ENCODE data around the gene FBF1.
"Not testable (repeated sequence)": the region's sequence is repeated elsewhere in the genome, so short reads cannot be mapped to it uniquely, and the experiment has no call there.

Gene FBF1

DNA sequence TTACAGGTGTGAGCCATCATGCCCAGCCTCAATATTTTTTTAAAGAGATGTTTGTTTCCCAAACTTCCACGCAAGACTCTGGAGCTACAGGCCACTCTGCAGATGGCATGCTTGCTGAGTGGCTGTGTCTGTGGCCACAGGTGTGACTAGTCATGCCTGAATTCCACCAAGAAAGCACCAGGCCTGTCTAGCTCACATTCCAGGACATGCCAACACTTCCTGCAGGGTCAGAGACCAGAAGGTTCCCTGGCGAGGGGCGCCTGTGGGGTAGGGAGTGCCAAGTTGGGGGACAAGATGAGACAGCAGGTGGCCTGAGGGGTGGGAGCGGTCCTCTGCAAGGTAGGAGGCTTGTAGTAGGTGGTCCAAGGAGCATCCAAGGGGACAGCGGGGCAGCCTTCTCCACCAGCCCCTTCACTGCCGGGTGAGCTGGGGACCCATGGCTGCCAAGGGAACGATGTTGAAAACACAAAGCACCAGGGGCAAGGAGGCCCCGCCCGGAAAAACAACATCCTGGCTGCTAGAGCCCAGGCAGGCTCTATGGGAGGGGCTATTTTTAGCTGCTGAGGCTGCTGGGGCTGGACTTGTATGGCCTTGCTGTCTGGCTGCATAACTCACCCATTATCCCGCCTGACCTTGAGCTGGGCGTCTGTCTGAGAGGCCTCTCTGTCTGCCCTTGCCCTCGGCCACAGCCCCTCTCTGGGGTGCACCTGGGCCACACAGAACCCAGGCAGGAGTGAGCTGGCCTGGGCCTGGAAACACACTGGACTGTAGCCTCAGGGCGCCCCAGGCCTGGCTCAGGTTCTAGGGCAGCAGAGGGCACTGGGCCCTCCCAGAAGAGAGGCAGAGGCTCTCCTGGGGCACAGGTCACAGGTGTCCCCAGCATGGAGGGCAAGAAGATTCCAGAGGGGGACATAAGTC is 68.1 kb downstream of the FBF1 start:
- TF ChIP-seq, protein P1, sequence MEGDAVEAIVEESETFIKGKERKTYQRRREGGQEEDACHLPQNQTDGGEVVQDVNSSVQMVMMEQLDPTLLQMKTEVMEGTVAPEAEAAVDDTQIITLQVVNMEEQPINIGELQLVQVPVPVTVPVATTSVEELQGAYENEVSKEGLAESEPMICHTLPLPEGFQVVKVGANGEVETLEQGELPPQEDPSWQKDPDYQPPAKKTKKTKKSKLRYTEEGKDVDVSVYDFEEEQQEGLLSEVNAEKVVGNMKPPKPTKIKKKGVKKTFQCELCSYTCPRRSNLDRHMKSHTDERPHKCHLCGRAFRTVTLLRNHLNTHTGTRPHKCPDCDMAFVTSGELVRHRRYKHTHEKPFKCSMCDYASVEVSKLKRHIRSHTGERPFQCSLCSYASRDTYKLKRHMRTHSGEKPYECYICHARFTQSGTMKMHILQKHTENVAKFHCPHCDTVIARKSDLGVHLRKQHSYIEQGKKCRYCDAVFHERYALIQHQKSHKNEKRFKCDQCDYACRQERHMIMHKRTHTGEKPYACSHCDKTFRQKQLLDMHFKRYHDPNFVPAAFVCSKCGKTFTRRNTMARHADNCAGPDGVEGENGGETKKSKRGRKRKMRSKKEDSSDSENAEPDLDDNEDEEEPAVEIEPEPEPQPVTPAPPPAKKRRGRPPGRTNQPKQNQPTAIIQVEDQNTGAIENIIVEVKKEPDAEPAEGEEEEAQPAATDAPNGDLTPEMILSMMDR (IDR thresholded peaks at IDR 0.05; ENCODE audit: control insufficient read depth, extremely low read depth, insufficient read depth): no peak
- no peak overlapping the region for H3K4me3 ChIP-seq (ENCODE audit: low read depth, low read length)
- DNase-seq (ENCODE audit: low read depth): no peak

DNA sequence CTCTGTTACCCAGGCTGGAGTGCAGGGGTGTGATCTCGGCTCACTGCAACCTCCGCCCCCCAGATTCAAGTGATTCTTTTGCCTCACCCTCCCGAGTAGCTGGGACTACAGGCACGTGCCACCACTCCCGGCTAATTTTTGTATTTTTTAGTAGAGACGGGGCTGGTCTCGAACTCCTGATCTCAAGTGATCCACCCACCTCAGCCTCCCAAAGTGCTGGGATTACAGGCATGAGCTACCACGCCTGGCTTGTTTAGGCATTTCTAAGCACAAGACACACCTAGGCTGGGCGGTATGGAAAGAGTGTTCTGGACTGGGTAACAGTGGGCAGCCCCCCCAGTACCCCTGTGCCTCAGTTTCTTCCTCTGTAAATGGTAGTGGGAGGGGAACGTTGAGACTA is 70.6 kb downstream of the FBF1 start:
- not testable (repeated sequence) for DNase-seq (ENCODE audit: low read depth); H3K4me3 ChIP-seq (ENCODE audit: low read depth, low read length)

DNA sequence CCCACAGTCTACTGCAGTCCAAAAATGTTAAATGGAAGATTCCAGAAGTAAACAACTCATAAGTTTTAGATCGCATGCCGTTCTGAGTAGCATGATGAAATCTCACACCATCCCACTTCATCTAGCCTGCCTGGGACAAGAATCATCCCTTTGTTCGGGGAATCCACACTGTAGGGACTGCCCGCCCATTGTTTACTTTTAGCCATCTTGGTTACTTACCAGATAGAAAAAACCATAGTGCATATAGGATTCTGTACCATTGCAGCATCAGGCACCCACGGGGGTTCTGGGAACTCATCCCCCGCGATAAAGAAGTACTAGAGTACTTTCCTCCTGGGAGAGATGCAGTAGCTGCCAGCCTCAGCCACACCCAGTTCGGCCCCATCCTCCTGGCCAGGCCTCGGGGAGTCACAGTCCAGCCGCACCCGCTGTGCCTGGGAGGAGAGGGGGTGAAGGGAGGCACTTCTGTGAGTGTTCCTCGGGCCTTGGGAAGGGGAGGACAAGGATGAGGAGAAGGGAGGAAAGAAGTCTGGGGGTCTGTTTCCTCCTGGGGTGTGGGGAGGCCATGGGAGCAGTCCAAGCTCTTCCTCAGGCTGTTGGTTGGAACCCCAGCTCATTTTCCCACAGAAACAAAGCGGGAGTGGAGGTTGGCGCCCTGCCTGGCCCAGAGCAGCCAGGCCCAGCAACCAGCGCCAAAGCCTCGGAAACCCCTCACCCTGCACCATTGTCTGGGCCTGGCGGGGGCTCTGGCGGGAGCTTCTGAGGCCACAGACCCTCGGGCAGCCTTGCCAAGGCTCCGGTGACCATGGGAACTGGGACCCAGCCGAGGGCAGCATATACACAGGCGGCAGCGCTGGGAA is 71.3 kb downstream of the FBF1 start:
- H3K4me3 ChIP-seq (ENCODE audit: low read depth, low read length): no peak overlapping the region
- no peak for DNase-seq (ENCODE audit: low read depth)

DNA sequence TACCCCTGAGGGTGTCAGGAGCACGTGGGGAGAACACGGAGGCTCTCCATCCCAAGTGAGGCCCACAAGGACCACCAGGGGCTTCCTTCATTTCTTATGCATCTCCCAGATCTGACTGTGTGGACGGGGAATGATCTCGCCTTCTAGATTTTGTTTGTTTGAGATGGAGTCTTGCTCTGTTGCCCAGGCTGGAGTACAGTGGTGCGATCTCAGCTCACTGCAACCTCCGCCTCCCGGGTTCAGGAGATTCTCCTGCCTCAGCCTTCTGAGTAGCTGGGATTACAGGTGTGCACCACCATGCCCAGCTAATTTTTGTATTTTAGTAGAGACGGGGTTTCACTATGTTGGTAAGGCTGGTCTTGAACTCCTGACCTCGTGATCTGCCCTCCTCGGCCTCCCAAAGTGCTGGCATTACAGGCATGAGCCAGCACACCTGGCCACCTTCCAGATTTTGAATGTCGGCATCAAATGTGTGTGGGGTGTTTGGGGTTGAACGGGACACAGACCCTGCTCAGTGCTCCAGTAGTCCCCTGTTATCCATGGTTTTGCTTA is 72.0 kb downstream of the FBF1 start:
- not testable (repeated sequence) for H3K4me3 ChIP-seq (ENCODE audit: low read depth, low read length); DNase-seq (ENCODE audit: low read depth)

More for the DNA sequence above, 71.3 kb downstream of the FBF1 start:
- TF ChIP-seq, protein P1 (IDR thresholded peaks at IDR 0.05; ENCODE audit: control insufficient read depth, extremely low read depth, insufficient read depth): no peak

DNA sequence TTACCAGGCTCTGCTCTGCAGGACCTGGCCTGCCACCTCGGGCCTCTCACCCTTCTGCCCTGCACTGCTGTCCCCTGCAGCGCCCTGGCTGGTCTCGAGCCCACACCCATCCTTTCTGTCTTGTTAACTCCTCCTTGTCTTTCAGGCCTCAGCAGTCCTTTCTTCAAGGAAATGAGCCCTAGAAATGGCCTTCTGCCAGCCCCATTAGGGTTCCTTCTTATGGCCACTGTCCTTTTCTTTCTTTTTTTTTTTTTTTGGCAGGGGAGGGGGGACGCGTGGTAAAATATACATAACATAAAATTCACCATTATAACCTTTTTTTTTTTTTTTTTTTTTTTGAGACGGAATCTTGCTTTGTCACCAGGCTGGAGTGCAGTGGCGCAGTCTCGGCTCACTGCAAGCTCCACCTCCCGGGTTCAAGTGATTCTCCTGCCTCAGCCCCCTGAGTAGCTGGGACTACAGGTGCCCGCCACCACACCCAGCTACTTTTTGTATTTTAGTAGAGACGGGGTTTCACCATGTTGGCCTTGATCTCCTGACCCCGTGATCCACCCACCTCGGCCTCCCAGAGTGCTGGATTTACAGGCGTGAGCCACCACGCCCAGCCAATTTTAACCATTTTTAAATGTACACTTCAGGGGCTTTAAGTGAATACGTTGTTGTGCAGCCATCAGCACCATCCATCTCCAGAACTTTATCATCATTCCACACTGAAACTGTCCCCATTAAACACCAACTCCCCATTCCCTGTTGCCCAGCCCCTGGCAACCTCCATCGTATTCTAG is 75.2 kb downstream of the FBF1 start:
- not testable (repeated sequence) for H3K4me3 ChIP-seq (ENCODE audit: low read depth, low read length); DNase-seq (ENCODE audit: low read depth)

DNA sequence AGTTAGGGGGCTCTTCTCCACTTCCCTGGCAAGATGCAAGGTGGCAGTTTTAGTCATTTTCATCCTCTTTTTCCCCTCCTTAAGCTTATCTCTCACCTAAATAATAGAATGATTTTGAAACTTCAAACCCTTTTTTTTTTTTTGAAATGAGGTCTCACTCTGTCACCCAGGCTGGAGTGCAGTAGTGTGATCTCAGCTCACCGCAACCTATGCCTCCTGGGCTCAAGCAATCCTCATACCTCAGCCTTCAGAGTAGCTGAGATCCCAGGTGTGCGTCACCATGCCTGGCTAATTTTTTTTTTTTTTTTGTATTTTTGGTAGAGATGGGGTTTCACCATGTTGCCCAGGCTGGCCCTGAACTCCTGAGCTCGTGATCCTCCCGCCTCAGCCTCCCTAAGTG is 76.0 kb downstream of the FBF1 start:
- H3K4me3 ChIP-seq (ENCODE audit: low read depth, low read length); DNase-seq (ENCODE audit: low read depth): not testable (repeated sequence)

DNA sequence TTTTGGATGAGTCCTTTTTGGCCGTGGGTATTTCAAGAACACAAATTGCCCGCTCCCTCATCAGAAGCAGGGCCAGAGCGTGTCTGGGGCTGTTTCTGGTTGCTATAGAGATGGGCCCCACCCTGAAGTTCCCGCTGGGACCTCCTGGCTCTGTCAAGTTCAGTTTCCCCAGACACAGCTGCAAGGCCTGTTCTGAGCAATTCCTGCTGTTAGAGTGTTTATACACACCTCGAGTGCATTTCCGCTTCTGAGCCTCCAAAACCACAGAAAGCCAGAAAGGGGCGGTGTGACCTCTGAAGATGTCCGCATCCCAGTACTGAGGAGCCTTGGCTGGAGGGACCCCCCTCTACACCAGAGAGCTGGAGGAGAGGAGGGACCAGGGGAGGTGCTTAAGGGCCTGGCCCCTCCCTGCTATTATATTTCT is 76.4 kb downstream of the FBF1 start:
- TF ChIP-seq, protein P1 (IDR thresholded peaks at IDR 0.05; ENCODE audit: control insufficient read depth, extremely low read depth, insufficient read depth): no peak
- H3K4me3 ChIP-seq (ENCODE audit: low read depth, low read length): no peak overlapping the region
- DNase-seq (ENCODE audit: low read depth): no peak

DNA sequence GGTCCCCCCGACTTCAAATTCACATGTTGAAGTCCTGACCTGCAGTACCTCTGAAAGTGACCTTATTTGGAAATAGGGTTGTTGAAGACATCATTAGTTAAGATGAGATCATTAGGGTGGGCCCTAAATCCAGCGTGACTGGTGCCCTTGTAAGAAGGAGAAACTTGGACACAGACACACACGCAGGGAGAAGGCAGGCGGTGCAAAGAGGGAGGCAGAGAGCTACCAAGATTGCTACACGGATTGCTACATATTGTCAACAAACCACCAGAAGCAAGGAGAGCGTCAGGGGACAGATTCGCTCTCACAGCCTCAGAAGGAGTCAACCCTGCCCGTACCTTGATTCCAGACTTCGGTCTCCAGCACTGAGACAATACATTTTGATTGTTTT is 78.9 kb downstream of the FBF1 start:
- no peak for DNase-seq (ENCODE audit: low read depth)
- no peak overlapping the region for H3K4me3 ChIP-seq (ENCODE audit: low read depth, low read length)
- TF ChIP-seq, protein P1 (IDR thresholded peaks at IDR 0.05; ENCODE audit: control insufficient read depth, extremely low read depth, insufficient read depth): no peak

Measured in LNCaP clone FGC (cell line).